GM19455 (cell line): ENCODE measurements around the gene AIFM1.

ENCODE experiments used
- ATAC-seq: cut with Tn5 transposase; IDR thresholded peaks from one replicate; pipeline ENCODE4 v1.9.1; 2021; ENCODE audit not compliant: unreplicated experiment

The AIFM1 gene

GRCh38 chrX:130165703-130166502, at the start of gene AIFM1:
Gene AIFM1, minus strand, starts transcription at chrX:130165841. Its CDS starts 185 bp downstream, at chrX:130165656.
- peak; percentile 95 for ATAC-seq

GRCh38 chrX:130213376-130213775, 47.7 kb upstream of the AIFM1 start:
- no peak for ATAC-seq

- ATAC-seq: no peak
Measured at GRCh38 chrX:130212371-130212770, 46.7 kb upstream of the AIFM1 start.

- no peak for ATAC-seq
Measured at GRCh38 chrX:130211415-130212186, 46.0 kb upstream of the AIFM1 start.

GRCh38 chrX:130204647-130205046, 39.0 kb upstream of the AIFM1 start:
- ATAC-seq: no peak

GRCh38 chrX:130197464-130197863, 31.8 kb upstream of the AIFM1 start:
- ATAC-seq: no peak

- no peak for ATAC-seq
Measured at GRCh38 chrX:130196466-130196865, 30.8 kb upstream of the AIFM1 start.

GRCh38 chrX:130190801-130191200, 25.2 kb upstream of the AIFM1 start:
- no peak for ATAC-seq

GRCh38 chrX:130186651-130187050, 21.0 kb upstream of the AIFM1 start:
- no peak for ATAC-seq

GRCh38 chrX:130184857-130185256, 19.2 kb upstream of the AIFM1 start:
- no peak for ATAC-seq

GRCh38 chrX:130184168-130184567, 18.5 kb upstream of the AIFM1 start:
- no peak for ATAC-seq

- no peak for ATAC-seq
Measured at GRCh38 chrX:130179579-130180215, 14.1 kb upstream of the AIFM1 start.

GRCh38 chrX:130179170-130179569, 13.5 kb upstream of the AIFM1 start:
- ATAC-seq: no peak

GRCh38 chrX:130176942-130177341, 11.3 kb upstream of the AIFM1 start:
- no peak for ATAC-seq

- peak; percentile 76 for ATAC-seq
Measured at GRCh38 chrX:130176354-130176776, 10.7 kb upstream of the AIFM1 start.

GRCh38 chrX:130174937-130175336, 9.3 kb upstream of the AIFM1 start:
- ATAC-seq: no peak

GRCh38 chrX:130174045-130174704, 8.5 kb upstream of the AIFM1 start:
- no peak for ATAC-seq

- ATAC-seq: no peak
Measured at GRCh38 chrX:130173190-130173895, 7.7 kb upstream of the AIFM1 start.

- no peak for ATAC-seq
Measured at GRCh38 chrX:130172127-130172845, 6.6 kb upstream of the AIFM1 start.
